Endometrial microvascular endothelial cells (primary cell): ENCODE results near the gene BLZF1. TPM values are rescaled to one million over a fixed set of nuclear protein-coding genes. Genes with fewer than 3 reads are reported as not detected.
"Not testable (repeated sequence)": the region's sequence is repeated elsewhere in the genome, so short reads cannot be mapped to it uniquely, and the experiment has no call there.

Experiments used
- in situ Hi-C: cut with HindIII; loops from 2 replicates; pipeline ENCODE4 v1.10.0; 2017; ENCODE audit warnings: low sequenced_read_pairs, low pct_unique_long_range_greater_than_20kb; ENCODE audit errors: inconsistent ontology term
- total RNA-seq: library from RNA; depleted of rRNA; stranded (reverse); fragments of >200 nt; gene quantifications from one replicate; pipeline ENCODE4 v1.2.3, GENCODE V29; 2015; ENCODE audit errors: inconsistent ontology term

BLZF1 gene, protein sequence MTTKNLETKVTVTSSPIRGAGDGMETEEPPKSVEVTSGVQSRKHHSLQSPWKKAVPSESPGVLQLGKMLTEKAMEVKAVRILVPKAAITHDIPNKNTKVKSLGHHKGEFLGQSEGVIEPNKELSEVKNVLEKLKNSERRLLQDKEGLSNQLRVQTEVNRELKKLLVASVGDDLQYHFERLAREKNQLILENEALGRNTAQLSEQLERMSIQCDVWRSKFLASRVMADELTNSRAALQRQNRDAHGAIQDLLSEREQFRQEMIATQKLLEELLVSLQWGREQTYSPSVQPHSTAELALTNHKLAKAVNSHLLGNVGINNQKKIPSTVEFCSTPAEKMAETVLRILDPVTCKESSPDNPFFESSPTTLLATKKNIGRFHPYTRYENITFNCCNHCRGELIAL
- 33.5 TPM for total RNA-seq

DNA sequence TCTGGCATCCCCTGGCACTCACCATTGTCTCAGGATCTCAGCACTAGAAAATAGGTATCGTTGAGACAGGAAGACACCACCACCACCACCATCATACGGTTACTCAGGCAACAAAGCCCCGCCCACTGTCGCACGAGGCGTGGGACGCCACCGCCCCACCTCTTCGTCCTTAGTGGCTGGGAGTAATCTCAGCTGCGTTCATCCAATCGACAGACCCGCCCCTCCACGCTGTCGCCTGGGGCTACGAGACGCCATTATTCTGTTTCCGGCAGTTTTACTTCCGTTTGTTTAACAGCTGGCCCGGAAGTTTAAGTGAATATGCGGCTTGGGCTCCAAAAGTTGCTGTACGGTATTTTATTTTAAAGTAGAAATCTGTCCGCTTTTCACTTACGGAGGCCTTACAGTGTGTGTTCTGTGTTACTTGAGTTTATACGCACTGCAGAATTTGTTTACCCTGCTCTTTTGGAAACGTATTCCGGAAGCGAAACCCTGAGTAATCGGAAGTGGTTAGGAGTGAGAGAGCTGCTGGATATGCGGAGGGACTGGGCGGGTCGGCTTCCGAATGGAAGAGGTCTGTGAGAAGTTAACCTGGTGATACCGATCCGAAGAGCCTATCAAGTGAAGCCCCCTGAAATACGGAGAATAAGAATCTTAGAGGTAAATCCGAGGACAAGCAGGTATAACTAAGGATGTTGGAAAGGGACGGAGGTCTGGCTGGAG, at the start of gene BLZF1, which contains the start of gene NME7:
TSS of gene BLZF1 (plus strand) at position 510 of the 720 bp plus-strand sequence. CDS start 1,328 bp downstream, outside the sequence.
TSS of gene NME7 (minus strand) at position 112 of the 720 bp plus-strand sequence. CDS start at position 25, 87 bp downstream.
- in situ Hi-C loops: no loop called here

DNA sequence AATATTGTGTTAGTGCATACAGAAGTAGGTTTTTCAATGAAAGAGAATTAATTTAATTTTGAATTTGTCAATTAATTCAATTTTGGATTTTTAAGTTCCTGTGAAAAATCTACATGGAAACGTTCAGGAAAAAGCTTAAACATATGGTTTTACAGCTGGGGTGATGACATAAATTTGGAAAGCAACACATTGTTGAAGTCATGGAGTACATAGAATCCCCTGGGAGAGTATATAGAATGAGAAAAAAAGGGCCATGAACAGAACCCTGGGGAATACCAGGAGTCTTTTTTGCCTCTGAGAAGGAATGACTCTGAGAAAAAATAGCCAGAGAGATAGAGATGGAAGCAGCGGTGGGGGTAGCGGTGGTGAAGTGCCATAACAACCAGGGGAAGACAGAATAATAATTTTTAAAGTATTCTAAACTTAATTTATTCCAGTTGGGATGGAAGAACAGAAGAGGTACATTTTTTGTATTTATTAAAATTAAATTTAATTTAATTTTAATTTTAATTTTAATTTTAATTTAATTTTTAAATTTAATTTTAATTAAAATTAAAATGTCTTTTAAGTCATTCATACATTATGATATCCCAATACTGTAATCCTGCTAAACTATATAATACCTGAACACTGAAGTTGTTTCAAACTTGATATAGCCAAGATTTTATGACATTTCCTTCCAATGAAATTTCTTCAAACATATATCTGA, 49.3 kb upstream of the BLZF1 start:
- in situ Hi-C loops: no loop called here

- in situ Hi-C loops: no loop called here
Measured at GRCh38 chr1:169321539-169321938, 46.5 kb upstream of the BLZF1 start.

DNA sequence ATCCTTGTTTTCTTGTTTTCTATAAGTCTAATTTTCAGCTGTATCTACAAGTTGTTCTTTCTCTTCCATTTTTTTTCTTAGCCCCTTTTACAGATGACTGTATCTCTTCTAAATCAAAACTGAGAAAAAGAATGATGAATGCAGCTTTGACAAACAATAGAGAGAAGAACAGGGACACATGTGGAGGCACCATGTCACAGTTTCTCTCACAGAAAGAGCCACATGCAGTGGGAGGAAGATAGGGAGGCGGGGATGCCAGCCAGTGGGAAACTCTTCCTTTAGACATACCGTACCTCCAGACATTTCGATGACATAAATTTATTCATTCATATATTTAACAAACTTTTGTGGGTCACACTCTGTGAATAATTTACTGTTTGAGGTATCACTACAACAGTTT, 45.9 kb upstream of the BLZF1 start:
- in situ Hi-C loops: no loop called here

DNA sequence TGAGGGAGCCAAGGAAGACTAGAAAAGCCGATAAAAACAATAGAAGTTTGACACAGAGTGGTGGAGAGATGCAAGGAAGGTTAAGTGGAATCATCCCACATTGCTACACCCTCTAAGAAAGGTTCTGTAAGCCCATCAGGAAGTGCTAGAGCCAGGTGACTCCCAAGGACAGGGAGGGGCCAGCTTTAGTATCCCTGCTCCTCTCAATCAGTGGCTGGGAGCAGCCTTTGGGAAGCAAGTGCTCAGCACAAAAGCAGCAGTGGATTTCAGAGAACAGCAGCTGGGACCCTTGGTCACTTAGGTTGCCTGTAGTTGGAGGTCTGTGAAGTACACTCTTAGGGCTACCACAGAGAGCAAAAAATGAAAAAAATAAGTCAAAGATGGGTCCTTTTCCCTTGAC, 42.9 kb upstream of the BLZF1 start:
- in situ Hi-C loops: no loop called here

GRCh38 chr1:169326261-169326955, 41.6 kb upstream of the BLZF1 start:
- in situ Hi-C loops: no loop called here

DNA sequence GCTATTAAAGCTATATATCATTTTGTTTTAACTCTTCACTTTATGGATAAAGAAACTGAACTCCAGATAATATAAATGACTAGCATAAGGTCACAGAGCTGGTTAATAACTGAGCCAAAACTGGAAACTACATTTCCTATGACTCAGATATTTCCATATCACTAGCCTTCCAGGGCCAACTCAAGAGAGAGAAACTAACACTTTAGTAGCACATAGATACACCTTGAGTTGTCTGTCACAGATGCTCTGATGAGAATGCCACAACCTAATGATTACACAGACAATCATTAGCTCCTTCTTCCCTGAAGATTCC, 41.1 kb upstream of the BLZF1 start:
- in situ Hi-C loops: no loop called here

DNA sequence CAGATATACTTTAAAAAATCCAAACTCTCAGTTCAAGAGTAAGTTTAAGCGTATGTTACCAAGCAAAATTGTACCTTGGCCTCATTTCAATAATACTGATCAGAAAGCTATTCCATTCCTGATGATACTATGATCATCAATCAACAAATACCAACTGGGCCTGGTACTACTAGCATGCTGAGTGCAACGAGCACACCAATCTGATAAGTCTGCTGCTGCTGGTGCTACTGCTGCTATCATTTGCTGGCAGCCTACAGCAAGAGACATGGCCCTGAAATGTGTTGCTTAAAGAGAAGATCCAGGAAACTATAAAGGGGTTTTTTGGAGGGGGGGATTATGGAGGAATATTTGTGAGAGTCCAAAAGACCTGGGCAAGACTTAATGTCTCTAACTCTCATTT, 40.1 kb upstream of the BLZF1 start:
- in situ Hi-C loops: no loop called here

DNA sequence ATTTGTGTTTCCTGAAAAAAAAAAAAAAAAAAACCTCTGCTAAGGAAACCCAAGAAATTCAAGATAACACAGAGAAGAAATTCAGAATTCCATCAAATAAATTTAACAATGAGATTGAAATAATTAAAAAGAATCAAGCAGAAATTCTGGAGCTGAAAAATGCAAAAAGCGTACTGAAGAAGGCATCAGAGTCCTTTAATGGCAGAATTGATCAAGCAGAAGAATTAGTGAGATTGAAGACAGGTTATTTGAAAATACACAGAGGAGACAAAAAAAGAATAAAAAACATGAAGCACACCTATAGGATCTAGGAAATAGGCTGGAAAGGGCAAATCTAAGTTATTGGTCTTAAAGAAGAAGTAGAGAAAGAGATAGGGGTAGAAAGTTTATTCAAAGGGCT, 38.6 kb upstream of the BLZF1 start:
- in situ Hi-C loops: no loop called here

- in situ Hi-C loops: no loop called here
Measured at GRCh38 chr1:169330927-169331326, 37.1 kb upstream of the BLZF1 start.

- in situ Hi-C loops: not testable (repeated sequence)
Measured at GRCh38 chr1:169334727-169335126, 33.3 kb upstream of the BLZF1 start.

GRCh38 chr1:169336947-169337715, 30.9 kb upstream of the BLZF1 start:
- in situ Hi-C loops: not testable (repeated sequence)

GRCh38 chr1:169338617-169339016, 29.4 kb upstream of the BLZF1 start:
- in situ Hi-C loops: no loop called here

GRCh38 chr1:169339773-169340172, 28.2 kb upstream of the BLZF1 start:
- in situ Hi-C loops: no loop called here

DNA sequence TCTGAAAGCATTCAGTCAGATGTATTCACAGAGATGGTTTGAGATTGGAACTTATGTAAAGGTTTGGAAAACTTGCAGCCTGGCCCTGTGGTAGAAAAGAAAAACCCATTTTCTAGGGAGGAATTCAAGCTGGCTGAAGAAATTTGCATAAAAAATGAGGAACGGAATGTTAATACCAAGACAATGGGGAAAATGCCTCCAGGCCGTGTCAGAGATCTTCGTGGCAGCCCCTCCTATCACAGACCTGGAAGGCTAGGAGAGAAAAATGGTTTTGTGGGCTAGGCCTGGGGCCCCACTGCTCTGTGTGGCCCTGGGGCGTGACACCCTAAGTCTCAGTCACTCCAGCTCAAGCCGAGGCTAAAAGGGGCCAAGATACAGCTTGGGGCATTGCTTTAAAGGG, 27.1 kb upstream of the BLZF1 start:
- in situ Hi-C loops: no loop called here

DNA sequence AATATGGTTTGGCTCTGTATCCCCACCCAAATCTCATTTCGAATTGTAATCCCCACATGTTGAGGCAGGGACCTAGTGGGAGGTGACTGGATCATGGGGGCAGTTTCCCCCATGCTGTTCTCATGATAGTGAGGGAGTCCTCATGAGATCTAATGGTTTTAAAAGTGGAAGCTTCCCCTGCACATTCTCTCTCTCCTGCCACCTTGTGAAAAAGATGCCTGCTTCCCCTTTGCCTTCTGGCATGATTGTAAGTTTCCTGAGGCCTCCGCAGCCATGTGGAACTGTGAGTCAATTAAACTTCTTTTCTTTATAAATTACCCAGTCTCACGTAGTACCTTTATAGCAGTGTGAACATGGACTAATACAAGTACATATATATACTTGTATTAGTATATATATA, 25.9 kb upstream of the BLZF1 start:
- in situ Hi-C loops: not testable (repeated sequence)

DNA sequence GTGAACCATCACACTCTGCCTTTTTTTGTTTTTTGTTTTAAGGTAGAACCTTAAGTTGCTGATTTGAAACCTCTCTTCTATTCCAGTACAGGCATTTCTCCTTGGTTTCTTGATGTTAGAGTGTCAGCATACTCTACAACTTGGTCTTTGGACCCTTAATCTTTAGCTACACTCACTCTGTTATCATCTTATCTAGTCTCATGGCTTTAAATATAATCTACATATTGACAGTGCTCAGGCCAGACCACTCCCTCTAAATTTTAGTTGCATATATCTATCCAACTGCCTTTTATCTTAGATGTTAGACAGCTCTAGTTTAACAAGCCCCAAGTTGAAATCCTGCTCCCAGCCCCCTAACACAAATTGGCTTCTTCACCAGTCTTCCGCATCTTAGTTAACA, 22.5 kb upstream of the BLZF1 start:
- in situ Hi-C loops: no loop called here

- in situ Hi-C loops: no loop called here
Measured at GRCh38 chr1:169346036-169346589, 21.9 kb upstream of the BLZF1 start.
